ENCODE measurements around the gene RGMB.

Gene RGMB

DNA sequence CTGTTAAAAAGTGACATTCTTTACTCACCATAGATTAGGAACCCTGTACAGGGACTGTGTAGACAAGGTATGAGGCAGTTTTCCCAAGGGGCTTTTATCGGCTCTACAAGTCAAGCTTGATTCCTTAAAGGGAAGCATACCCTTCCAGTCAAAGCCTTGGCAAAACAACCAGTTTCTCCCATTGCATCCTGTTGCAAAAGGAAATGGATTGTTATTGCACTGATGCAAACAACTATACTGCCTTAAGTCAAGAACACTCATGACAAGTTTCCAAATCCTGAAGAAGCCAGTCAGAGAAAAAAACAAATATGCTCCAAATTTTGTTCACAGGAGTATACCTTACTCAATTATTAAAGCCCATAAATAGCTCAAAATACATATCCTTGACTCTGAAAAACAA lies 67.5 kb downstream of the RGMB start:
- no peaks in the 10 kb centered on the region for H3K36me3 ChIP-seq (replicated peaks; ENCODE audit: insufficient read depth, low read length)
- no peaks in the 10 kb centered on the region for H3K4me1 ChIP-seq (ENCODE audit: low read length)

DNA sequence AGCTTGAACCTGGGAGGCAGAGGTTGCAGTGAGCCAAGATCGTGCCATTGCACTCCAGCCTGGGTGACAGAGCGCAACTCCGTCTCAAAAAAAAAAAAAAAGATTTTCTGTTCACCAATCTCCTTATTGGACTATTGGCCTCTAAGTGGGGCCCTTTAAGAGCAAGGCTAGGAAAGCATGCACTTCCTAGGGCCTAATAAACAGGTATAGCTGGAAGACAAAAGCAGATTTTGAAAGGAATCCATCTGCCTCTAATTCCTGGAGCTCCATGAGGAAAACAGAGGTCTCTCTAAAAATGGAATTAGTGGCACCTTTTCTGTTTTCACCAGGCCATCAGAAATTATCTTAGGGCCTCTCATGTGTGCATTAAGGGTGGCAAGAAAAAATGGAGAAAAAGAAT lies 70.0 kb downstream of the RGMB start:
- Histone ChIP-seq H3K4me3 (ENCODE audit: low read length) (no peak overlapping the region), H3K4me2 (ENCODE audit: low read depth, low read length) (no peak overlapping the region), H3K36me3 (replicated peaks; ENCODE audit: insufficient read depth, low read length) (no peaks in the 10 kb centered on the region), H4K20me1 (ENCODE audit: insufficient read depth, low read length) (no peaks in the 10 kb centered on the region), H3K27me3 (replicated peaks; ENCODE audit: insufficient read depth, low read length) (no peaks in the 10 kb centered on the region), H3F3A (ENCODE audit: insufficient read depth, low read length) (no peaks in the 10 kb centered on the region), H3K27ac (ENCODE audit: low read length) (no peak overlapping the region), H3K9ac (ENCODE audit: low read length) (no peak overlapping the region), H3K9me3 (replicated peaks; ENCODE audit: insufficient read depth, low read length) (no peaks in the 10 kb centered on the region), H2AFZ (ENCODE audit: low read length) (no peak overlapping the region), H3K79me2 (ENCODE audit: low read length) (no peaks in the 10 kb centered on the region), H3K4me1 (ENCODE audit: low read length) (no peaks in the 10 kb centered on the region), H3K9me2 (replicated peaks; ENCODE audit: insufficient read depth, low read length) (no peaks in the 10 kb centered on the region)
- TF ChIP-seq, protein P1, sequence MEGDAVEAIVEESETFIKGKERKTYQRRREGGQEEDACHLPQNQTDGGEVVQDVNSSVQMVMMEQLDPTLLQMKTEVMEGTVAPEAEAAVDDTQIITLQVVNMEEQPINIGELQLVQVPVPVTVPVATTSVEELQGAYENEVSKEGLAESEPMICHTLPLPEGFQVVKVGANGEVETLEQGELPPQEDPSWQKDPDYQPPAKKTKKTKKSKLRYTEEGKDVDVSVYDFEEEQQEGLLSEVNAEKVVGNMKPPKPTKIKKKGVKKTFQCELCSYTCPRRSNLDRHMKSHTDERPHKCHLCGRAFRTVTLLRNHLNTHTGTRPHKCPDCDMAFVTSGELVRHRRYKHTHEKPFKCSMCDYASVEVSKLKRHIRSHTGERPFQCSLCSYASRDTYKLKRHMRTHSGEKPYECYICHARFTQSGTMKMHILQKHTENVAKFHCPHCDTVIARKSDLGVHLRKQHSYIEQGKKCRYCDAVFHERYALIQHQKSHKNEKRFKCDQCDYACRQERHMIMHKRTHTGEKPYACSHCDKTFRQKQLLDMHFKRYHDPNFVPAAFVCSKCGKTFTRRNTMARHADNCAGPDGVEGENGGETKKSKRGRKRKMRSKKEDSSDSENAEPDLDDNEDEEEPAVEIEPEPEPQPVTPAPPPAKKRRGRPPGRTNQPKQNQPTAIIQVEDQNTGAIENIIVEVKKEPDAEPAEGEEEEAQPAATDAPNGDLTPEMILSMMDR (IDR thresholded peaks at IDR 0.05; ENCODE audit: low read length), result no peak
- TF ChIP-seq EZH2 (optimal IDR thresholded peaks at IDR 0.05; ENCODE audit: low read depth, low read length), result no peak
- TF ChIP-seq EZH2phosphoT487 (IDR thresholded peaks at IDR 0.05; ENCODE audit: low read length), result no peak
- no peak for DNase-seq

More for the DNA sequence above, 67.5 kb downstream of the RGMB start:
- Histone ChIP-seq H3K27me3 (replicated peaks; ENCODE audit: insufficient read depth, low read length) (no peaks in the 10 kb centered on the region), H3K27ac (ENCODE audit: low read length) (no peak overlapping the region), H3K9ac (ENCODE audit: low read length) (no peak overlapping the region), H3K9me2 (replicated peaks; ENCODE audit: insufficient read depth, low read length) (no peaks in the 10 kb centered on the region), H3K79me2 (ENCODE audit: low read length) (no peaks in the 10 kb centered on the region), H3K4me2 (ENCODE audit: low read depth, low read length) (no peak overlapping the region), H4K20me1 (ENCODE audit: insufficient read depth, low read length) (no peaks in the 10 kb centered on the region), H3F3A (ENCODE audit: insufficient read depth, low read length) (no peaks in the 10 kb centered on the region), H3K4me3 (ENCODE audit: low read length) (no peak overlapping the region), H2AFZ (ENCODE audit: low read length) (no peak overlapping the region), H3K9me3 (replicated peaks; ENCODE audit: insufficient read depth, low read length) (no peaks in the 10 kb centered on the region)
- TF ChIP-seq EZH2 (optimal IDR thresholded peaks at IDR 0.05; ENCODE audit: low read depth, low read length) (no peak), EZH2phosphoT487 (IDR thresholded peaks at IDR 0.05; ENCODE audit: low read length) (no peak)
- TF ChIP-seq, protein P1 (IDR thresholded peaks at IDR 0.05; ENCODE audit: low read length), result no peak
- no peak for DNase-seq

DNA sequence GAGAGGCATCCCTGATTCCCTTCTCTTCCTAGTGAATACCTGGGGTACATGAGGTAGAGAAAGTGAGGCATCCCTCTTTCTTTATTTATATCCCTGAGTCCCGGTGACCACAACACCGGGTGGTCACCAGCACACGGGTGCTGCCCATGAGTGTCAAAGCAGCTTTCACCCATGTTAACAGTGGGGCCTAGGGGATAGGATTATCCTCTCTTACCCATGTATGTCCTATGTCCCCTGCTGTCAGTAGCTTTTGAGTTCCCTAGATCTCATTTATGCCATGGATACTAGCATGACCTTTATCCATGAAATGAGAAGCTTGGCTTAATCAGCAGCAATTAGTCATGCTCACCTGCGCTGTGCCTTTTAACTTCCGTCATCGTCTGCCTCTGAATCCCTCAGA lies 71.4 kb downstream of the RGMB start:
- Histone ChIP-seq H3K79me2 (ENCODE audit: low read length) (no peaks in the 10 kb centered on the region), H2AFZ (ENCODE audit: low read length) (no peak overlapping the region), H3K4me1 (ENCODE audit: low read length) (no peaks in the 10 kb centered on the region), H3K27ac (ENCODE audit: low read length) (no peak overlapping the region), H3K4me2 (ENCODE audit: low read depth, low read length) (no peak overlapping the region), H3K36me3 (replicated peaks; ENCODE audit: insufficient read depth, low read length) (no peaks in the 10 kb centered on the region), H4K20me1 (ENCODE audit: insufficient read depth, low read length) (no peaks in the 10 kb centered on the region), H3F3A (ENCODE audit: insufficient read depth, low read length) (no peaks in the 10 kb centered on the region), H3K9me3 (replicated peaks; ENCODE audit: insufficient read depth, low read length) (no peaks in the 10 kb centered on the region), H3K27me3 (replicated peaks; ENCODE audit: insufficient read depth, low read length) (no peaks in the 10 kb centered on the region), H3K9me2 (replicated peaks; ENCODE audit: insufficient read depth, low read length) (no peaks in the 10 kb centered on the region), H3K4me3 (ENCODE audit: low read length) (no peak overlapping the region), H3K9ac (ENCODE audit: low read length) (no peak overlapping the region)
- TF ChIP-seq, protein P1 (IDR thresholded peaks at IDR 0.05; ENCODE audit: low read length), result no peak
- TF ChIP-seq EZH2 (optimal IDR thresholded peaks at IDR 0.05; ENCODE audit: low read depth, low read length) (no peak), EZH2phosphoT487 (IDR thresholded peaks at IDR 0.05; ENCODE audit: low read length) (no peak)
- no peak for DNase-seq

All from MM.1S (cell line).